Keratinocyte (primary cell): ENCODE measurements around the gene FAXC. TPM values are rescaled to one million over a fixed set of nuclear protein-coding genes. Genes with fewer than 3 reads are reported as not detected.

Source experiments
- DNase-seq: peaks from one replicate; pipeline ENCODE4 v3.0.0-alpha.2; 2011; ENCODE audit warnings: low read depth, missing footprints, low spot score
- FAIRE-seq: peaks from 2 replicates; lab custom pipeline; 2011; peaks lifted over from hg19 to GRCh38; lab: Jason Lieb, UNC
- H2AFZ ChIP-seq: 2 replicates; pipeline ENCODE4 v1.6.0; 2012; ENCODE audit warnings: low read length, control low read depth, inconsistent platforms; ENCODE audit not compliant: control insufficient read depth
- H3K27ac ChIP-seq: 2 replicates; pipeline ENCODE4 v1.5.1; 2011; ENCODE audit warnings: low read length; ENCODE audit not compliant: control insufficient read depth, insufficient read depth
- H3K27me3 ChIP-seq: 3 replicates; pipeline ENCODE4 v1.6.0; 2011; ENCODE audit warnings: low read length; ENCODE audit not compliant: control insufficient read depth, insufficient read depth; ENCODE audit errors: extremely low read depth
- H3K36me3 ChIP-seq, 2 experiments: 2 replicates in 1 of 2; 3 replicates in 1 of 2; pipeline ENCODE4 v1.5.1; 2011; ENCODE audit warnings: low read length in 2 of 2, mild to moderate bottlenecking in 1 of 2; ENCODE audit not compliant: control insufficient read depth in 2 of 2, insufficient read depth in 2 of 2; ENCODE audit errors: extremely low read depth in 1 of 2
- H3K4me1 ChIP-seq: 3 replicates; pipeline ENCODE4 v1.5.1; 2011; ENCODE audit warnings: low read length; ENCODE audit not compliant: control insufficient read depth, insufficient read depth; ENCODE audit errors: extremely low read depth
- H3K4me2 ChIP-seq: 3 replicates; pipeline ENCODE4 v1.6.0; 2011; ENCODE audit warnings: low read depth, low read length; ENCODE audit not compliant: control insufficient read depth, insufficient read depth; ENCODE audit errors: extremely low read depth
- H3K4me3 ChIP-seq, 3 experiments: fragments of 200-600 bp in 1 of 3; sonication (generic) in 1 of 3; 2 replicates in 2 of 3; 3 replicates in 1 of 3; pipeline ENCODE4 v1.5.1; 2011 to 2016; ENCODE audit warnings: low read length in 3 of 3, mild to moderate bottlenecking in 3 of 3, control low read depth in 2 of 3, inconsistent platforms in 1 of 3, low read depth in 1 of 3, mixed read lengths in 1 of 3, mixed run types in 1 of 3, moderate library complexity in 1 of 3; ENCODE audit not compliant: control insufficient read depth in 2 of 3, insufficient read depth in 2 of 3; ENCODE audit errors: extremely low read depth in 1 of 3
- H3K79me2 ChIP-seq: 2 replicates; pipeline ENCODE4 v1.6.0; 2012; ENCODE audit warnings: low read length; ENCODE audit not compliant: control insufficient read depth, insufficient read depth
- H3K9ac ChIP-seq: 3 replicates; pipeline ENCODE4 v1.6.0; 2011; ENCODE audit warnings: low read length; ENCODE audit not compliant: control insufficient read depth, insufficient read depth; ENCODE audit errors: extremely low read depth
- H3K9me1 ChIP-seq: 3 replicates; pipeline ENCODE4 v1.6.0; 2011; ENCODE audit warnings: low read length; ENCODE audit not compliant: control insufficient read depth, insufficient read depth; ENCODE audit errors: extremely low read depth
- H3K9me3 ChIP-seq: 2 replicates; pipeline ENCODE4 v1.5.1; 2012; ENCODE audit warnings: low read depth, low read length; ENCODE audit not compliant: control insufficient read depth
- H4K20me1 ChIP-seq: 3 replicates; pipeline ENCODE4 v1.6.0; 2011; ENCODE audit warnings: low read length; ENCODE audit not compliant: control insufficient read depth, insufficient read depth; ENCODE audit errors: extremely low read depth
- EZH2 ChIP-seq: IDR thresholded peaks from one replicate; pipeline ENCODE4 v1.6.1; 2012; ENCODE audit warnings: inconsistent platforms, mild to moderate bottlenecking, low read length, moderate library complexity
- dilution Hi-C: fragments of 300-500 bp; cut with MboI; formaldehyde crosslinking; loops from one replicate; pipeline ENCODE4 v1.7.0; 2020; ENCODE audit warnings: low sequenced_read_pairs; ENCODE audit not compliant: extremely low pct_ligation_motif_present
- polyA plus RNA-seq, 5 experiments: library from polyadenylated mRNA; depleted of rRNA in 3 of 5; stranded (reverse) in 3 of 5; stranded (forward) in 1 of 5; unstranded in 1 of 5; fragments of >200 nt; gene quantifications; 1 replicate in 1 of 5; 2 replicates in 3 of 5; 3 replicates in 1 of 5; pipeline versions ENCODE4 v1.2.1 to v1.2.3, GENCODE V29; 2011 to 2012; ENCODE audit warnings: missing spikeins in 2 of 5, low read depth in 1 of 5, low replicate concordance in 1 of 5
- TF ChIP-seq, protein P1 (sequence below), 3 experiments: IDR thresholded peaks in 1 of 3; conservative IDR thresholded peaks in 1 of 3; optimal IDR thresholded peaks in 1 of 3; 2 replicates in 2 of 3; 3 replicates in 1 of 3; pipeline versions ENCODE3 to v1.5.1; 2011; ENCODE audit warnings: low read length in 3 of 3, mild to moderate bottlenecking in 3 of 3, moderate library complexity in 2 of 3, control low read depth in 1 of 3, inconsistent platforms in 1 of 3; ENCODE audit not compliant: insufficient read depth in 2 of 3; ENCODE audit errors: extremely low read depth in 1 of 3

The FAXC gene
- polyA plus RNA-seq, 1 donor (not counting 4 experiments of a cell fraction or from before 2014, with no cell fraction given) = 8.3 TPM

DNA sequence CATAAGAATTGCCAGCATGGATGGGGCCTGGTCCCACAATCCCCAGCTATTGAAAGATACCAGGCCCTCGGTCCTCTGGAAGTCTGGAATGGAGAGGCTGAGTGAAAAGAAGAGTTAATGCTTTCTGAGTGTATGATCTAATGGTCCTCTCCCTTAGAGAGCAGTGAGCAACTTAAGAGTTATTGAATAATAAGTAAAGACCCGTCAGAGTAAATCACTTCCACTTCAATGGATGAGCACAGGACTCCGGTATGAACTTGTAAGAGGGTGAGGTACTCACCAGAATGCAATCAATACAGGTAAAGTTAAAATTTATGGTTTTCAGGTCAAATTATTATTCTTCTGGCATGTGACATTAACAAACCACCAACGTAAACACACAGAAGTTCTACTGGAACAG lies 39.9 kb downstream of the FAXC start:
- Histone ChIP-seq H3K27me3 (no peaks in the 10 kb centered on the region), H3K79me2 (no peaks in the 10 kb centered on the region), H3K27ac (no peak overlapping the region), H4K20me1 (no peaks in the 10 kb centered on the region), H3K4me2 (no peak overlapping the region), H3K4me1 (no peaks in the 10 kb centered on the region), H3K36me3 (peaks cover 0 to 4% of the 10 kb centered on the region in 2 experiments), H3K9me3 (no peaks in the 10 kb centered on the region), H3K9ac (no peak overlapping the region), H3K9me1 (no peaks in the 10 kb centered on the region), H3K4me3 (no peak overlapping the region), H2AFZ (no peak overlapping the region)
- DNase-seq (no peak), FAIRE-seq (no peak)
- dilution Hi-C loops = no loop called here
- TF ChIP-seq, protein P1, sequence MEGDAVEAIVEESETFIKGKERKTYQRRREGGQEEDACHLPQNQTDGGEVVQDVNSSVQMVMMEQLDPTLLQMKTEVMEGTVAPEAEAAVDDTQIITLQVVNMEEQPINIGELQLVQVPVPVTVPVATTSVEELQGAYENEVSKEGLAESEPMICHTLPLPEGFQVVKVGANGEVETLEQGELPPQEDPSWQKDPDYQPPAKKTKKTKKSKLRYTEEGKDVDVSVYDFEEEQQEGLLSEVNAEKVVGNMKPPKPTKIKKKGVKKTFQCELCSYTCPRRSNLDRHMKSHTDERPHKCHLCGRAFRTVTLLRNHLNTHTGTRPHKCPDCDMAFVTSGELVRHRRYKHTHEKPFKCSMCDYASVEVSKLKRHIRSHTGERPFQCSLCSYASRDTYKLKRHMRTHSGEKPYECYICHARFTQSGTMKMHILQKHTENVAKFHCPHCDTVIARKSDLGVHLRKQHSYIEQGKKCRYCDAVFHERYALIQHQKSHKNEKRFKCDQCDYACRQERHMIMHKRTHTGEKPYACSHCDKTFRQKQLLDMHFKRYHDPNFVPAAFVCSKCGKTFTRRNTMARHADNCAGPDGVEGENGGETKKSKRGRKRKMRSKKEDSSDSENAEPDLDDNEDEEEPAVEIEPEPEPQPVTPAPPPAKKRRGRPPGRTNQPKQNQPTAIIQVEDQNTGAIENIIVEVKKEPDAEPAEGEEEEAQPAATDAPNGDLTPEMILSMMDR (optimal IDR thresholded peaks at IDR 0.05 in 1 of 3, IDR thresholded peaks at IDR 0.05 in 1 of 3, conservative IDR thresholded peaks at IDR 0.05 in 1 of 3; ENCODE audit: extremely low read depth in 1 of 3, insufficient read depth in 2 of 3, low read length in 3 of 3) = no peak
- no peak for TF ChIP-seq EZH2

- no peaks in the 10 kb centered on the region for H3K9me1 ChIP-seq
- no peak overlapping the region for H3K27ac ChIP-seq
- no peaks in the 10 kb centered on the region for H3K79me2 ChIP-seq
- H2AFZ ChIP-seq = no peak overlapping the region
- H3K27me3 ChIP-seq = no peaks in the 10 kb centered on the region
- dilution Hi-C loops = no loop called here
- FAIRE-seq = no peak
- H3K36me3 ChIP-seq = peaks cover 0 to 4% of the 10 kb centered on the region in 2 experiments
- H3K9ac ChIP-seq = no peak overlapping the region
- H4K20me1 ChIP-seq = no peaks in the 10 kb centered on the region
- no peak overlapping the region for H3K4me3 ChIP-seq
- DNase-seq = no peak
- no peaks in the 10 kb centered on the region for H3K9me3 ChIP-seq
- H3K4me1 ChIP-seq = no peaks in the 10 kb centered on the region
- no peak overlapping the region for H3K4me2 ChIP-seq
- TF ChIP-seq, protein P1 (optimal IDR thresholded peaks at IDR 0.05 in 1 of 3, IDR thresholded peaks at IDR 0.05 in 1 of 3, conservative IDR thresholded peaks at IDR 0.05 in 1 of 3; ENCODE audit: extremely low read depth in 1 of 3, insufficient read depth in 2 of 3, low read length in 3 of 3) = no peak
- no peak for TF ChIP-seq EZH2
These were observed 40.7 kb downstream of the FAXC start for GRCh38 chr6:99308788-99309187.
